Common myeloid progenitor, CD34-positive (primary cell): ENCODE results near the gene CEND1.

Experiments
- CTCF ChIA-PET: fragments of 350-600 bp; sonication (Branson Sonifier 250); formaldehyde crosslinking; loops from one replicate; lab custom pipeline; 2021; ENCODE audit warnings: antibody characterized with exemption; lab: Charles Lee
- POLR2A ChIA-PET: fragments of 350-600 bp; sonication (Branson Sonifier 250); formaldehyde crosslinking; loops from one replicate; lab custom pipeline; 2021; ENCODE audit warnings: antibody characterized with exemption; lab: Charles Lee
- DNase-seq, 3 donors: peaks; one replicate each; pipeline versions ENCODE4 v3.0.0 to v3.0.0-alpha.2; 2013
- H3K27ac ChIP-seq, 2 experiments: 1 replicate in 1 of 2; 2 replicates in 1 of 2; pipeline ENCODE4 v1.7.0; 2013; ENCODE audit warnings: inconsistent platforms in 2 of 2, low read length in 2 of 2, mild to moderate bottlenecking in 2 of 2, low read depth in 1 of 2, moderate library complexity in 1 of 2; ENCODE audit not compliant: severe bottlenecking in 2 of 2, insufficient read depth in 1 of 2, poor library complexity in 1 of 2
- H3K27me3 ChIP-seq, 5 experiments: replicated peaks in 2 of 5; 1 replicate in 3 of 5; 2 replicates in 2 of 5; pipeline versions ENCODE4 v1.6.1 to v1.7.0; 2013; ENCODE audit warnings: low read length in 4 of 5, mild to moderate bottlenecking in 2 of 5, moderate library complexity in 2 of 5, inconsistent platforms in 1 of 5; ENCODE audit not compliant: insufficient read depth in 5 of 5, control insufficient read depth in 4 of 5
- H3K36me3 ChIP-seq, 4 experiments: 1 replicate in 2 of 4; 2 replicates in 2 of 4; pipeline versions ENCODE4 v1.6.1 to v1.7.0; 2013; ENCODE audit warnings: low read length in 3 of 4, control low read depth in 1 of 4, mild to moderate bottlenecking in 1 of 4; ENCODE audit not compliant: control insufficient read depth in 4 of 4, insufficient read depth in 4 of 4
- H3K4me1 ChIP-seq, 4 experiments: 1 replicate in 3 of 4; 2 replicates in 1 of 4; pipeline versions ENCODE4 v1.6.1 to v1.7.1; 2013; ENCODE audit warnings: low read length in 3 of 4, mild to moderate bottlenecking in 3 of 4, control low read depth in 1 of 4, inconsistent platforms in 1 of 4, moderate library complexity in 1 of 4; ENCODE audit not compliant: control insufficient read depth in 4 of 4, insufficient read depth in 4 of 4; ENCODE audit errors: control extremely low read depth in 1 of 4
- H3K4me3 ChIP-seq, 7 experiments: 1 replicate in 4 of 7; 2 replicates in 3 of 7; pipeline versions ENCODE4 v1.5.1 to v1.7.0; 2013; ENCODE audit warnings: mild to moderate bottlenecking in 7 of 7, low read length in 6 of 7, moderate library complexity in 6 of 7, inconsistent platforms in 2 of 7, low read depth in 2 of 7, control low read depth in 1 of 7; ENCODE audit not compliant: insufficient read depth in 4 of 7, control insufficient read depth in 1 of 7; ENCODE audit errors: extremely low read depth in 1 of 7
- H3K9me3 ChIP-seq, 5 experiments: 1 replicate in 4 of 5; 2 replicates in 1 of 5; pipeline versions ENCODE4 v1.6.1 to v1.7.1; 2013; ENCODE audit warnings: low read length in 4 of 5, mild to moderate bottlenecking in 2 of 5, inconsistent platforms in 1 of 5, low read depth in 1 of 5, moderate library complexity in 1 of 5; ENCODE audit not compliant: control insufficient read depth in 4 of 5, insufficient read depth in 2 of 5; ENCODE audit errors: control extremely low read depth in 1 of 5
- WGBS: methylation state at CpG from one replicate; pipeline ENCODE4 v1.1.5; 2013; ENCODE audit not compliant: insufficient coverage; 5-methylcytosine and 5-hydroxymethylcytosine counted together

Gene CEND1

GRCh38 chr11:792873-793272 is 3.0 kb upstream of the CEND1 start:
- Histone ChIP-seq H3K27ac (no peak overlapping the region), H3K4me1 (peaks cover 4 to 32% (median 27%) of the 10 kb centered on the region in 4 experiments), H3K4me3 (no peak overlapping the region), H3K27me3 (peaks cover 0 to 30% (median 9%) of the 10 kb centered on the region in 5 experiments), H3K9me3 (no peaks in the 10 kb centered on the region), H3K36me3 (peaks cover 4 to 34% (median 20%) of the 10 kb centered on the region in 4 experiments)
- WGBS = 95% methylated on average over 10 of the region's 13 CpGs
- no peak for DNase-seq
- CTCF ChIA-PET = interaction anchor here (0.7 kb wide), 1 partner anchor 65 kb away, joined by 3 read pairs; no protein-coding TSS in a partner anchor
- POLR2A ChIA-PET = no interaction called here

GRCh38 chr11:792535-792821 is 2.6 kb upstream of the CEND1 start:
- ChIA-PET CTCF (no interaction called here), POLR2A (no interaction called here)
- Histone ChIP-seq H3K4me3 (no peak overlapping the region), H3K4me1 (peaks cover 4 to 33% (median 29%) of the 10 kb centered on the region in 4 experiments), H3K36me3 (peaks cover 4 to 34% (median 20%) of the 10 kb centered on the region in 4 experiments), H3K27ac (no peak overlapping the region), H3K9me3 (no peaks in the 10 kb centered on the region), H3K27me3 (peaks cover 0 to 30% (median 9%) of the 10 kb centered on the region in 5 experiments)
- DNase-seq = no peak
- 97% methylated on average over 10 of the region's 15 CpGs for WGBS

- no peak for DNase-seq
- H3K27me3 ChIP-seq = peaks cover 0 to 30% (median 9%) of the 10 kb centered on the region in 5 experiments
- H3K9me3 ChIP-seq = no peaks in the 10 kb centered on the region
- H3K36me3 ChIP-seq = peaks cover 4 to 34% (median 20%) of the 10 kb centered on the region in 4 experiments
- CTCF ChIA-PET = no interaction called here
- H3K4me1 ChIP-seq = peaks cover 4 to 29% (median 24%) of the 10 kb centered on the region in 4 experiments
- H3K4me3 ChIP-seq = no peak overlapping the region
- H3K27ac ChIP-seq = no peak overlapping the region
- WGBS = 96% methylated on average over 27 of the region's 49 CpGs
- POLR2A ChIA-PET = no interaction called here
These were observed 2.0 kb upstream of the CEND1 start for GRCh38 chr11:791658-792534.

- DNase-seq = no peak
- ChIA-PET POLR2A (no interaction called here), CTCF (interaction anchor here (1.0 kb wide), 1 partner anchor 32 kb away, joined by 6 read pairs; no protein-coding TSS in a partner anchor)
- no peak overlapping the region for H3K27ac ChIP-seq
- H3K4me1 ChIP-seq = peaks cover 0 to 20% (median 15%) of the 10 kb centered on the region in 4 experiments
- no peak overlapping the region for H3K4me3 ChIP-seq
- peaks cover 4 to 34% (median 20%) of the 10 kb centered on the region in 4 experiments for H3K36me3 ChIP-seq
- WGBS = 88% methylated on average over 13 of the region's 18 CpGs
- H3K27me3 ChIP-seq = peaks cover 0 to 30% (median 9%) of the 10 kb centered on the region in 5 experiments
- no peaks in the 10 kb centered on the region for H3K9me3 ChIP-seq
These were observed 1.1 kb upstream of the CEND1 start for GRCh38 chr11:790721-791564.

GRCh38 chr11:788953-789940 is 643 bp downstream of the CEND1 start:
- Histone ChIP-seq H3K27me3 (peaks cover 0 to 30% (median 9%) of the 10 kb centered on the region in 5 experiments), H3K4me1 (peaks cover 0 to 10% (median 7%) of the 10 kb centered on the region in 4 experiments), H3K4me3 (no peak overlapping the region), H3K27ac (no peak overlapping the region), H3K36me3 (peaks cover 4 to 28% (median 17%) of the 10 kb centered on the region in 4 experiments), H3K9me3 (no peaks in the 10 kb centered on the region)
- 59% methylated on average over 24 of the region's 31 CpGs for WGBS
- ChIA-PET POLR2A (no interaction called here), CTCF (no interaction called here)
- no peak for DNase-seq

GRCh38 chr11:788009-788640 is 1.8 kb downstream of the CEND1 start:
- peaks cover 0 to 20% (median 11%) of the 10 kb centered on the region in 4 experiments for H3K36me3 ChIP-seq
- peaks cover 0 to 12% (median 7%) of the 10 kb centered on the region in 4 experiments for H3K4me1 ChIP-seq
- H3K27ac ChIP-seq = no peak overlapping the region
- WGBS = 68% methylated on average over 18 of the region's 28 CpGs
- POLR2A ChIA-PET = no interaction called here
- peak in 1 of 3 donors; percentile 22 for DNase-seq
- CTCF ChIA-PET = no interaction called here
- H3K4me3 ChIP-seq = peak overlapping the region in 1 of 7 experiments; percentile 42
- no peaks in the 10 kb centered on the region for H3K9me3 ChIP-seq
- H3K27me3 ChIP-seq = peaks cover 0 to 30% (median 9%) of the 10 kb centered on the region in 5 experiments
